Measurements from ENCODE around the gene ADO. TPM values are rescaled to one million over a fixed set of nuclear protein-coding genes. Genes with fewer than 3 reads are reported as not detected.
A peak's percentile ranks its signal among the peaks of the same experiment; 100 is the strongest.

ADO gene
- total and polyA plus RNA-seq, 2 of the 13 experiments (the other 11 are each of a cell fraction or from before 2014, with no cell fraction given): 8.9 to 15.9 TPM

DNA sequence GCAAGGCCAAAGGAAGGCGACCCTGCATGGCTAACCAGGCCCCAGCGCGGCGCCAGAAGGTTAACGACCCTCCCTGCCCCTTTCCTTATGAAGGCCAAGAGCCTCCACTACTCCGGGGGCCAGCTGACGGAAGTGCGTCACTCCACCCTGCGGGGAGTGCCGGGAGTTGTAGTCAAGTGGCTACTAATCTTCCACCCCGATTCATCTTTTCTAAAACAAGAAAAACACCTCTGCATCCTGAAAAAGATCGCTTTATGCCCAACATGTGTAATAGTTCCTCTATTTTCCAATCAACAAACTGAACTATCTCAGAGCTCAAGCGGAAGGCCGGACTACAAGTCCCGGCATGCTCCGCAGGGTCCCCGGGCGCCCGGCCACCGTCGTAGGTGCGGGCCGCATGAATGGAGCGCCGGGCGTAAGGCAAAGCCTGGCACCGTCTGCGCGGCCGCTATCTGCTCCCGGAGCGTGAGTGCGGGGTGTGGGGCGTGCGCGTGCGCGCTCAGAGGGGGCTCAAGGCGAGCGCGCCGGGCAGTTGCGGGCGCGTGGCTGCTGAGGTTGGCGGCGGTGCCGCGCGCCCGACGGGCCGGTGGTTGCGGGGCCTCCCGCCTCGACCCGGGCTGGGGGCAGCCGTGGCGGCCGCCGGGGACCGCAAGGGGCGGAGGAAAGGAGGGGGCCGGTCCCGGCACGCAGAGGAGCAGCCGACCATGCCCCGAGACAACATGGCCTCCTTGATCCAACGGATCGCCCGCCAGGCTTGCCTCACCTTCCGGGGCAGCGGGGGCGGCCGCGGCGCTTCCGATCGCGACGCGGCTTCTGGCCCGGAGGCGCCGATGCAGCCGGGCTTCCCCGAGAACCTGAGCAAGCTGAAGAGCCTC lies at the start of gene ADO (continued):
- TF ChIP-seq ZNF784 (CRISPR knock-in tag; IDR thresholded peaks at IDR 0.05; ENCODE audit: borderline replicate concordance): peak; percentile 62; the same call in 1 of the 2 replicates
- no peak for TF ChIP-seq MTF2 (CRISPR knock-in tag; IDR thresholded peaks at IDR 0.05; ENCODE audit: borderline replicate concordance)
- TF ChIP-seq, protein P1, sequence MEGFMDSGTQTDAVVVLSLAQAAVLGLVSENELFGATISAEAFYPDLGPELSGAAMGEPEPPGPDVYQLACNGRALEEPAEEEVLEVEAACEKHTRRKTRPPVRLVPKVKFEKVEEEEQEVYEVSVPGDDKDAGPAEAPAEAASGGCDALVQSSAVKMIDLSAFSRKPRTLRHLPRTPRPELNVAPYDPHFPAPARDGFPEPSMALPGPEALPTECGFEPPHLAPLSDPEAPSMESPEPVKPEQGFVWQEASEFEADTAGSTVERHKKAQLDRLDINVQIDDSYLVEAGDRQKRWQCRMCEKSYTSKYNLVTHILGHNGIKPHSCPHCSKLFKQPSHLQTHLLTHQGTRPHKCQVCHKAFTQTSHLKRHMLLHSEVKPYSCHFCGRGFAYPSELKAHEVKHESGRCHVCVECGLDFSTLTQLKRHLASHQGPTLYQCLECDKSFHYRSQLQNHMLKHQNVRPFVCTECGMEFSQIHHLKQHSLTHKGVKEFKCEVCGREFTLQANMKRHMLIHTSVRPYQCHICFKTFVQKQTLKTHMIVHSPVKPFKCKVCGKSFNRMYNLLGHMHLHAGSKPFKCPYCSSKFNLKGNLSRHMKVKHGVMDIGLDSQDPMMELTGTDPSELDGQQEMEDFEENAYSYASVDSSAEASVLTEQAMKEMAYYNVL (CRISPR knock-in tag; IDR thresholded peaks at IDR 0.05; ENCODE audit: borderline replicate concordance): no peak
- TF ChIP-seq MAZ (IDR thresholded peaks at IDR 0.05; ENCODE audit: borderline replicate concordance, low read depth, low read length): no peak; the same call in 1 of the 2 replicates
- peak; percentile 73 for TF ChIP-seq MAZ (CRISPR knock-in tag; IDR thresholded peaks at IDR 0.05; ENCODE audit: low read depth)
- no peak for TF ChIP-seq ZNF672 (CRISPR knock-in tag; IDR thresholded peaks at IDR 0.05)
- 0 out of 2 replicates have a peak, but pooled peaks have one; percentile 5 for TF ChIP-seq DR1 (CRISPR knock-in tag; IDR thresholded peaks at IDR 0.05)
- TF ChIP-seq, protein P2, sequence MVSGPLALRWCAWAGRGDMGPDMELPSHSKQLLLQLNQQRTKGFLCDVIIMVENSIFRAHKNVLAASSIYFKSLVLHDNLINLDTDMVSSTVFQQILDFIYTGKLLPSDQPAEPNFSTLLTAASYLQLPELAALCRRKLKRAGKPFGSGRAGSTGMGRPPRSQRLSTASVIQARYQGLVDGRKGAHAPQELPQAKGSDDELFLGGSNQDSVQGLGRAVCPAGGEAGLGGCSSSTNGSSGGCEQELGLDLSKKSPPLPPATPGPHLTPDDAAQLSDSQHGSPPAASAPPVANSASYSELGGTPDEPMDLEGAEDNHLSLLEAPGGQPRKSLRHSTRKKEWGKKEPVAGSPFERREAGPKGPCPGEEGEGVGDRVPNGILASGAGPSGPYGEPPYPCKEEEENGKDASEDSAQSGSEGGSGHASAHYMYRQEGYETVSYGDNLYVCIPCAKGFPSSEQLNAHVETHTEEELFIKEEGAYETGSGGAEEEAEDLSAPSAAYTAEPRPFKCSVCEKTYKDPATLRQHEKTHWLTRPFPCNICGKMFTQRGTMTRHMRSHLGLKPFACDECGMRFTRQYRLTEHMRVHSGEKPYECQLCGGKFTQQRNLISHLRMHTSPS (CRISPR knock-in tag; IDR thresholded peaks at IDR 0.05; ENCODE audit: low read depth): 0 out of 2 replicates have a peak, but pooled peaks have one; percentile 21
- no peak for TF ChIP-seq ZNF264 (CRISPR knock-in tag; IDR thresholded peaks at IDR 0.05)
- TF ChIP-seq ZNF446 (CRISPR knock-in tag; IDR thresholded peaks at IDR 0.05): no peak; the same call in 1 of the 2 replicates
- 0 out of 2 replicates have a peak, but pooled peaks have one; percentile 7 for TF ChIP-seq ZNF766 (CRISPR knock-in tag; IDR thresholded peaks at IDR 0.05; ENCODE audit: borderline replicate concordance)
- no peak for TF ChIP-seq SOX6 (IDR thresholded peaks at IDR 0.05)
- peak; percentile 40 for TF ChIP-seq SOX6 (CRISPR knock-in tag; IDR thresholded peaks at IDR 0.05)
- TF ChIP-seq SKI (IDR thresholded peaks at IDR 0.05; ENCODE audit: partially characterized antibody): peak; percentile 27
- TF ChIP-seq ZSCAN21 (CRISPR knock-in tag; IDR thresholded peaks at IDR 0.05; ENCODE audit: borderline replicate concordance): peak; percentile 63; the same call in 1 of the 2 replicates
- TF ChIP-seq BRD4 (CRISPR knock-in tag; IDR thresholded peaks at IDR 0.05): no peak
- TF ChIP-seq ZNF552 (CRISPR knock-in tag; IDR thresholded peaks at IDR 0.05; ENCODE audit: borderline replicate concordance): 0 out of 2 replicates have a peak, but pooled peaks have one; percentile 74
- TF ChIP-seq PHF20 (CRISPR knock-in tag; IDR thresholded peaks at IDR 0.05): peak; percentile 82
- no peak for TF ChIP-seq ZNF3 (CRISPR knock-in tag; IDR thresholded peaks at IDR 0.05)
- TF ChIP-seq, protein P3, sequence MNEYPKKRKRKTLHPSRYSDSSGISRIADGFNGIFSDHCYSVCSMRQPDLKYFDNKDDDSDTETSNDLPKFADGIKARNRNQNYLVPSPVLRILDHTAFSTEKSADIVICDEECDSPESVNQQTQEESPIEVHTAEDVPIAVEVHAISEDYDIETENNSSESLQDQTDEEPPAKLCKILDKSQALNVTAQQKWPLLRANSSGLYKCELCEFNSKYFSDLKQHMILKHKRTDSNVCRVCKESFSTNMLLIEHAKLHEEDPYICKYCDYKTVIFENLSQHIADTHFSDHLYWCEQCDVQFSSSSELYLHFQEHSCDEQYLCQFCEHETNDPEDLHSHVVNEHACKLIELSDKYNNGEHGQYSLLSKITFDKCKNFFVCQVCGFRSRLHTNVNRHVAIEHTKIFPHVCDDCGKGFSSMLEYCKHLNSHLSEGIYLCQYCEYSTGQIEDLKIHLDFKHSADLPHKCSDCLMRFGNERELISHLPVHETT (CRISPR knock-in tag; conservative IDR thresholded peaks at IDR 0.05): peak; percentile 45; the same call in 1 of the 2 replicates
- TF ChIP-seq CHCHD3 (CRISPR knock-in tag; IDR thresholded peaks at IDR 0.05): no peak
- 0 out of 2 replicates have a peak, but pooled peaks have one; percentile 2 for TF ChIP-seq ZSCAN20 (CRISPR knock-in tag; IDR thresholded peaks at IDR 0.05; ENCODE audit: borderline replicate concordance)
